GM23338 (cell line): ENCODE data around the gene LRBA. TPM values are rescaled to one million over a fixed set of nuclear protein-coding genes. Genes with fewer than 3 reads are reported as not detected.
A peak's percentile ranks its signal among the peaks of the same experiment; 100 is the strongest.

Source experiments
- ATAC-seq: fragments of 200-7000 bp; cut with Tn5 transposase; 3 replicates; pipeline ENCODE4 v1.9.1; 2020
- DNase-seq: peaks from one replicate; pipeline ENCODE4 v3.0.0-alpha.2; 2015; ENCODE audit warnings: low spot score
- H2AFZ ChIP-seq: fragments of 200-600 bp; sonication (generic); 2 replicates; pipeline ENCODE4 v1.8.0; 2016; ENCODE audit warnings: antibody characterized with exemption, mild to moderate bottlenecking, moderate library complexity
- H3F3A ChIP-seq: fragments of 200-600 bp; sonication (generic); replicated peaks from 2 replicates; pipeline ENCODE4 v1.8.0; 2017; ENCODE audit warnings: antibody characterized with exemption, mixed run types, low read depth
- H3K27ac ChIP-seq: fragments of 200-600 bp; sonication (generic); 2 replicates; pipeline ENCODE4 v1.6.1; 2016; ENCODE audit warnings: low read depth
- H3K27me3 ChIP-seq: fragments of 200-600 bp; sonication (generic); 2 replicates; pipeline ENCODE4 v1.8.0; 2016; ENCODE audit warnings: mild to moderate bottlenecking, mixed run types, moderate library complexity; ENCODE audit not compliant: insufficient read depth
- H3K36me3 ChIP-seq: fragments of 200-600 bp; sonication (generic); 2 replicates; pipeline ENCODE4 v1.8.0; 2016; ENCODE audit warnings: mild to moderate bottlenecking; ENCODE audit not compliant: insufficient read depth
- H3K4me1 ChIP-seq: fragments of 200-600 bp; sonication (generic); 2 replicates; pipeline ENCODE4 v1.8.0; 2016; ENCODE audit warnings: mild to moderate bottlenecking, moderate library complexity; ENCODE audit not compliant: insufficient read depth
- H3K4me2 ChIP-seq: fragments of 200-600 bp; sonication (generic); 2 replicates; pipeline ENCODE4 v1.7.1; 2017; ENCODE audit warnings: mixed run types
- H3K4me3 ChIP-seq: fragments of 200-600 bp; sonication (generic); 2 replicates; pipeline ENCODE4 v1.6.1; 2016; ENCODE audit warnings: mixed run types
- H3K79me2 ChIP-seq: fragments of 200-600 bp; sonication (generic); replicated peaks from 2 replicates; pipeline ENCODE4 v1.8.0; 2017; ENCODE audit warnings: mild to moderate bottlenecking; ENCODE audit not compliant: insufficient read depth
- H3K9me2 ChIP-seq: fragments of 200-600 bp; sonication (generic); 2 replicates; pipeline ENCODE4 v1.8.0; 2017; ENCODE audit not compliant: insufficient read depth
- H4K20me1 ChIP-seq: fragments of 200-600 bp; sonication (generic); replicated peaks from 2 replicates; pipeline ENCODE4 v1.8.0; 2017; ENCODE audit warnings: mild to moderate bottlenecking; ENCODE audit not compliant: insufficient read depth
- H3K27ac Mint-ChIP-seq: 2 replicates; pipeline ENCODE4 v1.8.0; 2020; ENCODE audit warnings: inconsistent platforms, mild to moderate bottlenecking, moderate library complexity, mixed read lengths
- H3K27me3 Mint-ChIP-seq: 3 replicates; pipeline ENCODE4 v1.8.0; 2022; ENCODE audit warnings: low read depth, mild to moderate bottlenecking, moderate library complexity, mixed read lengths, inconsistent platforms; ENCODE audit not compliant: insufficient read depth, poor library complexity
- H3K36me3 Mint-ChIP-seq: 3 replicates; pipeline ENCODE4 v1.8.0; 2021; ENCODE audit warnings: low read depth, mild to moderate bottlenecking, inconsistent platforms, moderate library complexity, mixed read lengths
- H3K4me1 Mint-ChIP-seq: 3 replicates; pipeline ENCODE4 v1.8.0; 2020; ENCODE audit warnings: mild to moderate bottlenecking, inconsistent platforms, mixed read lengths
- H3K4me3 Mint-ChIP-seq: 3 replicates; pipeline ENCODE4 v1.8.0; 2021; ENCODE audit warnings: moderate library complexity, mild to moderate bottlenecking, inconsistent platforms, mixed read lengths
- H3K9me3 Mint-ChIP-seq: 3 replicates; pipeline ENCODE4 v1.8.0; 2020; ENCODE audit warnings: moderate library complexity, mild to moderate bottlenecking, inconsistent platforms, mixed read lengths
- CREB1 ChIP-seq: fragments of 250-450 bp; sonication (Bioruptor Pico); IDR thresholded peaks from 2 replicates; pipeline ENCODE4 v1.5.0; 2020; ENCODE audit warnings: low read depth, mild to moderate bottlenecking, moderate library complexity
- EZH2 ChIP-seq: fragments of 200-600 bp; sonication (generic); IDR thresholded peaks from one replicate; pipeline ENCODE4 v1.8.0; 2017; ENCODE audit warnings: antibody characterized with exemption, mild to moderate bottlenecking, low read depth; ENCODE audit not compliant: unreplicated experiment
- EZH2phosphoT487 ChIP-seq: fragments of 200-600 bp; sonication (generic); IDR thresholded peaks from one replicate; pipeline ENCODE4 v1.8.1; 2018; ENCODE audit warnings: antibody characterized with exemption; ENCODE audit not compliant: unreplicated experiment
- JUNB ChIP-seq: IDR thresholded peaks from one replicate; pipeline ENCODE4 v1.6.1; 2016; ENCODE audit warnings: antibody characterized with exemption; ENCODE audit not compliant: unreplicated experiment
- NANOG ChIP-seq: IDR thresholded peaks from 2 replicates; pipeline ENCODE4 v1.6.1; 2016; ENCODE audit warnings: antibody characterized with exemption, borderline replicate concordance
- POLR2AphosphoS5 ChIP-seq: IDR thresholded peaks from 2 replicates; pipeline ENCODE4 v1.6.1; 2016; ENCODE audit warnings: antibody characterized with exemption, low read depth
- STAT1 ChIP-seq: IDR thresholded peaks from one replicate; pipeline ENCODE4 v1.6.1; 2016; ENCODE audit warnings: antibody characterized with exemption; ENCODE audit not compliant: unreplicated experiment
- ZNF114 ChIP-seq: fragments of 250-450 bp; sonication (Bioruptor Pico); IDR thresholded peaks from 2 replicates; pipeline ENCODE4 v1.5.0; 2020; ENCODE audit warnings: mild to moderate bottlenecking, moderate library complexity
- ZNF331 ChIP-seq: fragments of 250-450 bp; sonication (Bioruptor Pico); IDR thresholded peaks from 2 replicates; pipeline ENCODE4 v1.5.0; 2020; ENCODE audit warnings: low read depth, mild to moderate bottlenecking, moderate library complexity
- polyA plus RNA-seq: library from polyadenylated mRNA; unstranded; fragments of >200 nt; fragmentation: Nextera tagmentation; extraction: Ambion mirVana; gene quantifications from 2 replicates; pipeline ENCODE4 v1.2.1, GENCODE V29; 2016
- total RNA-seq: library from RNA; depleted of rRNA; stranded (reverse); fragments of >200 nt; shearing (Covaris generic); gene quantifications from 2 replicates; pipeline ENCODE4 v1.2.3, GENCODE V29; 2014
- TF ChIP-seq, protein P1 (sequence below): fragments of 250-450 bp; sonication (Bioruptor Pico); IDR thresholded peaks from 2 replicates; pipeline ENCODE4 v1.5.0; 2020; ENCODE audit warnings: mild to moderate bottlenecking, moderate library complexity
- TF ChIP-seq, protein P2 (sequence below), 2 experiments: fragments of 200-600 bp in 1 of 2; sonication (generic) in 1 of 2; conservative IDR thresholded peaks; 2 replicates each; pipeline versions ENCODE4 v1.5.1 to v1.6.1; 2016 to 2017; ENCODE audit warnings: antibody characterized with exemption in 2 of 2, low read depth in 2 of 2, mild to moderate bottlenecking in 2 of 2, moderate library complexity in 1 of 2
- TF ChIP-seq, protein P3 (sequence below): IDR thresholded peaks from 2 replicates; pipeline ENCODE4 v1.6.1; 2016; ENCODE audit warnings: antibody characterized with exemption
- TF ChIP-seq, protein P4 (sequence below): IDR thresholded peaks from one replicate; pipeline ENCODE4 v1.6.1; 2018; ENCODE audit warnings: antibody characterized with exemption; ENCODE audit not compliant: unreplicated experiment

LRBA gene
- total and polyA plus RNA-seq, 2 experiments from 2014 or later = 23.3 to 126 TPM

DNA sequence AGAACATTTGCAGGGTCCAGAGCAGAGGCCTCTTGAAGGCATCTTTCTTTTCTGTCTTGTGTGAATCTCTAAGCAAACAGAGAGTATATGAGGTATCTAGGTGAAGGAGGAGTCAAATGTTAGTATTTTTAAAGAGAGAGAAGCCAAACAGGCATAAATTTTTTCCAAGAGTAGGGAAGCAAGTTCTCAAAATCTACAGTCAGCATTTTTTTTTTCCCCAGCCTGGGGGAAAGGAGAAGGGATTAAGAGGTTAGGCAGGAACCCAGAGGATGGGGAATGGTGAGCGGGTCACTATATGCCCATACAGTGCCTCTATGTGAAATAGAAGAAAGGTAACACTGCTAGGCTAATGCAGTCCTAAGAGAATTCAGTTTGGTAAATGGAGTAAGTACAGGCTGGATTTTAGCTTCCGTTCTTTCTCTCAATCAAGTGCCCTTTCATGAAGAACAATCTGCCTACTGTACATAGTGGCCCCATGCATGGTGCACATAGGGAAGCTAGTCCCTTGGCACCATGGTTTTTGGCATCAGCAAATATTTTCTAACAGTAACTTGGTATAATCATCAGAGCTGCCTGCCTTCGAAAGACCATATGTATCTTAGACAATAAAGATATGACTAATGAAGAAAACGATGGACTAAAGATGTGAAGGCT is 596.2 kb downstream of the LRBA start:
- no peaks in the 10 kb centered on the region for H3K79me2 ChIP-seq

More for the DNA sequence above, 596.2 kb downstream of the LRBA start:
- H3K4me3 Mint-ChIP-seq = no peak overlapping the region
- peaks cover 5% of the 10 kb centered on the region for H3K27me3 Mint-ChIP-seq
- Histone ChIP-seq H3K4me2 (no peak overlapping the region), H3K36me3 (no peaks in the 10 kb centered on the region), H3K27me3 (no peaks in the 10 kb centered on the region), H3K4me3 (no peak overlapping the region), H4K20me1 (no peaks in the 10 kb centered on the region), H3K27ac (no peak overlapping the region), H3K9me2 (0 out of 2 replicates have a peak, but pooled peaks cover 2% of the 10 kb centered on the region), H3K4me1 (no peaks in the 10 kb centered on the region), H3F3A (0 out of 2 replicates have a peak, but pooled peaks cover 2% of the 10 kb centered on the region), H2AFZ (no peak overlapping the region)
- H3K4me1 Mint-ChIP-seq = no peaks in the 10 kb centered on the region
- H3K36me3 Mint-ChIP-seq = peaks cover 9% of the 10 kb centered on the region; the same call in 2 of the 3 replicates
- TF ChIP-seq, protein P1, sequence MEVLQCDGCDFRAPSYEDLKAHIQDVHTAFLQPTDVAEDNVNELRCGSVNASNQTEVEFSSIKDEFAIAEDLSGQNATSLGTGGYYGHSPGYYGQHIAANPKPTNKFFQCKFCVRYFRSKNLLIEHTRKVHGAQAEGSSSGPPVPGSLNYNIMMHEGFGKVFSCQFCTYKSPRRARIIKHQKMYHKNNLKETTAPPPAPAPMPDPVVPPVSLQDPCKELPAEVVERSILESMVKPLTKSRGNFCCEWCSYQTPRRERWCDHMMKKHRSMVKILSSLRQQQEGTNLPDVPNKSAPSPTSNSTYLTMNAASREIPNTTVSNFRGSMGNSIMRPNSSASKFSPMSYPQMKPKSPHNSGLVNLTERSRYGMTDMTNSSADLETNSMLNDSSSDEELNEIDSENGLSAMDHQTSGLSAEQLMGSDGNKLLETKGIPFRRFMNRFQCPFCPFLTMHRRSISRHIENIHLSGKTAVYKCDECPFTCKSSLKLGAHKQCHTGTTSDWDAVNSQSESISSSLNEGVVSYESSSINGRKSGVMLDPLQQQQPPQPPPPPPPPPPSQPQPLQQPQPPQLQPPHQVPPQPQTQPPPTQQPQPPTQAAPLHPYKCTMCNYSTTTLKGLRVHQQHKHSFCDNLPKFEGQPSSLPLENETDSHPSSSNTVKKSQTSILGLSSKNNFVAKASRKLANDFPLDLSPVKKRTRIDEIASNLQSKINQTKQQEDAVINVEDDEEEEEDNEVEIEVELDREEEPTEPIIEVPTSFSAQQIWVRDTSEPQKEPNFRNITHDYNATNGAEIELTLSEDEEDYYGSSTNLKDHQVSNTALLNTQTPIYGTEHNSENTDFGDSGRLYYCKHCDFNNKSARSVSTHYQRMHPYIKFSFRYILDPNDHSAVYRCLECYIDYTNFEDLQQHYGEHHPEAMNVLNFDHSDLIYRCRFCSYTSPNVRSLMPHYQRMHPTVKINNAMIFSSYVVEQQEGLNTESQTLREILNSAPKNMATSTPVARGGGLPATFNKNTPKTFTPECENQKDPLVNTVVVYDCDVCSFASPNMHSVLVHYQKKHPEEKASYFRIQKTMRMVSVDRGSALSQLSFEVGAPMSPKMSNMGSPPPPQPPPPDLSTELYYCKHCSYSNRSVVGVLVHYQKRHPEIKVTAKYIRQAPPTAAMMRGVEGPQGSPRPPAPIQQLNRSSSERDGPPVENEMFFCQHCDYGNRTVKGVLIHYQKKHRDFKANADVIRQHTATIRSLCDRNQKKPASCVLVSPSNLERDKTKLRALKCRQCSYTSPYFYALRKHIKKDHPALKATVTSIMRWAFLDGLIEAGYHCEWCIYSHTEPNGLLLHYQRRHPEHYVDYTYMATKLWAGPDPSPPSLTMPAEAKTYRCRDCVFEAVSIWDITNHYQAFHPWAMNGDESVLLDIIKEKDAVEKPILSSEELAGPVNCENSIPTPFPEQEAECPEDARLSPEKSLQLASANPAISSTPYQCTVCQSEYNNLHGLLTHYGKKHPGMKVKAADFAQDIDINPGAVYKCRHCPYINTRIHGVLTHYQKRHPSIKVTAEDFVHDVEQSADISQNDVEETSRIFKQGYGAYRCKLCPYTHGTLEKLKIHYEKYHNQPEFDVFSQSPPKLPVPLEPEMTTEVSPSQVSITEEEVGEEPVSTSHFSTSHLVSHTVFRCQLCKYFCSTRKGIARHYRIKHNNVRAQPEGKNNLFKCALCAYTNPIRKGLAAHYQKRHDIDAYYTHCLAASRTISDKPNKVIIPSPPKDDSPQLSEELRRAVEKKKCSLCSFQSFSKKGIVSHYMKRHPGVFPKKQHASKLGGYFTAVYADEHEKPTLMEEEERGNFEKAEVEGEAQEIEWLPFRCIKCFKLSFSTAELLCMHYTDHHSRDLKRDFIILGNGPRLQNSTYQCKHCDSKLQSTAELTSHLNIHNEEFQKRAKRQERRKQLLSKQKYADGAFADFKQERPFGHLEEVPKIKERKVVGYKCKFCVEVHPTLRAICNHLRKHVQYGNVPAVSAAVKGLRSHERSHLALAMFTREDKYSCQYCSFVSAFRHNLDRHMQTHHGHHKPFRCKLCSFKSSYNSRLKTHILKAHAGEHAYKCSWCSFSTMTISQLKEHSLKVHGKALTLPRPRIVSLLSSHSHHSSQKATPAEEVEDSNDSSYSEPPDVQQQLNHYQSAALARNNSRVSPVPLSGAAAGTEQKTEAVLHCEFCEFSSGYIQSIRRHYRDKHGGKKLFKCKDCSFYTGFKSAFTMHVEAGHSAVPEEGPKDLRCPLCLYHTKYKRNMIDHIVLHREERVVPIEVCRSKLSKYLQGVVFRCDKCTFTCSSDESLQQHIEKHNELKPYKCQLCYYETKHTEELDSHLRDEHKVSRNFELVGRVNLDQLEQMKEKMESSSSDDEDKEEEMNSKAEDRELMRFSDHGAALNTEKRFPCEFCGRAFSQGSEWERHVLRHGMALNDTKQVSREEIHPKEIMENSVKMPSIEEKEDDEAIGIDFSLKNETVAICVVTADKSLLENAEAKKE (CRISPR knock-in tag) = no peak
- TF ChIP-seq JUNB = no peak
- no peak for TF ChIP-seq NANOG
- TF ChIP-seq, protein P2, sequence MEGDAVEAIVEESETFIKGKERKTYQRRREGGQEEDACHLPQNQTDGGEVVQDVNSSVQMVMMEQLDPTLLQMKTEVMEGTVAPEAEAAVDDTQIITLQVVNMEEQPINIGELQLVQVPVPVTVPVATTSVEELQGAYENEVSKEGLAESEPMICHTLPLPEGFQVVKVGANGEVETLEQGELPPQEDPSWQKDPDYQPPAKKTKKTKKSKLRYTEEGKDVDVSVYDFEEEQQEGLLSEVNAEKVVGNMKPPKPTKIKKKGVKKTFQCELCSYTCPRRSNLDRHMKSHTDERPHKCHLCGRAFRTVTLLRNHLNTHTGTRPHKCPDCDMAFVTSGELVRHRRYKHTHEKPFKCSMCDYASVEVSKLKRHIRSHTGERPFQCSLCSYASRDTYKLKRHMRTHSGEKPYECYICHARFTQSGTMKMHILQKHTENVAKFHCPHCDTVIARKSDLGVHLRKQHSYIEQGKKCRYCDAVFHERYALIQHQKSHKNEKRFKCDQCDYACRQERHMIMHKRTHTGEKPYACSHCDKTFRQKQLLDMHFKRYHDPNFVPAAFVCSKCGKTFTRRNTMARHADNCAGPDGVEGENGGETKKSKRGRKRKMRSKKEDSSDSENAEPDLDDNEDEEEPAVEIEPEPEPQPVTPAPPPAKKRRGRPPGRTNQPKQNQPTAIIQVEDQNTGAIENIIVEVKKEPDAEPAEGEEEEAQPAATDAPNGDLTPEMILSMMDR (conservative IDR thresholded peaks at IDR 0.05; ENCODE audit: low read depth in 2 of 2) = no peak
- TF ChIP-seq EZH2phosphoT487 = no peak
- TF ChIP-seq, protein P3, sequence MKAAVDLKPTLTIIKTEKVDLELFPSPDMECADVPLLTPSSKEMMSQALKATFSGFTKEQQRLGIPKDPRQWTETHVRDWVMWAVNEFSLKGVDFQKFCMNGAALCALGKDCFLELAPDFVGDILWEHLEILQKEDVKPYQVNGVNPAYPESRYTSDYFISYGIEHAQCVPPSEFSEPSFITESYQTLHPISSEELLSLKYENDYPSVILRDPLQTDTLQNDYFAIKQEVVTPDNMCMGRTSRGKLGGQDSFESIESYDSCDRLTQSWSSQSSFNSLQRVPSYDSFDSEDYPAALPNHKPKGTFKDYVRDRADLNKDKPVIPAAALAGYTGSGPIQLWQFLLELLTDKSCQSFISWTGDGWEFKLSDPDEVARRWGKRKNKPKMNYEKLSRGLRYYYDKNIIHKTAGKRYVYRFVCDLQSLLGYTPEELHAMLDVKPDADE = no peak
- no peak for TF ChIP-seq CREB1 (CRISPR knock-in tag)
- no peak for TF ChIP-seq POLR2AphosphoS5
- TF ChIP-seq ZNF331 (CRISPR knock-in tag) = no peak
- no peak for TF ChIP-seq EZH2
- TF ChIP-seq, protein P4, sequence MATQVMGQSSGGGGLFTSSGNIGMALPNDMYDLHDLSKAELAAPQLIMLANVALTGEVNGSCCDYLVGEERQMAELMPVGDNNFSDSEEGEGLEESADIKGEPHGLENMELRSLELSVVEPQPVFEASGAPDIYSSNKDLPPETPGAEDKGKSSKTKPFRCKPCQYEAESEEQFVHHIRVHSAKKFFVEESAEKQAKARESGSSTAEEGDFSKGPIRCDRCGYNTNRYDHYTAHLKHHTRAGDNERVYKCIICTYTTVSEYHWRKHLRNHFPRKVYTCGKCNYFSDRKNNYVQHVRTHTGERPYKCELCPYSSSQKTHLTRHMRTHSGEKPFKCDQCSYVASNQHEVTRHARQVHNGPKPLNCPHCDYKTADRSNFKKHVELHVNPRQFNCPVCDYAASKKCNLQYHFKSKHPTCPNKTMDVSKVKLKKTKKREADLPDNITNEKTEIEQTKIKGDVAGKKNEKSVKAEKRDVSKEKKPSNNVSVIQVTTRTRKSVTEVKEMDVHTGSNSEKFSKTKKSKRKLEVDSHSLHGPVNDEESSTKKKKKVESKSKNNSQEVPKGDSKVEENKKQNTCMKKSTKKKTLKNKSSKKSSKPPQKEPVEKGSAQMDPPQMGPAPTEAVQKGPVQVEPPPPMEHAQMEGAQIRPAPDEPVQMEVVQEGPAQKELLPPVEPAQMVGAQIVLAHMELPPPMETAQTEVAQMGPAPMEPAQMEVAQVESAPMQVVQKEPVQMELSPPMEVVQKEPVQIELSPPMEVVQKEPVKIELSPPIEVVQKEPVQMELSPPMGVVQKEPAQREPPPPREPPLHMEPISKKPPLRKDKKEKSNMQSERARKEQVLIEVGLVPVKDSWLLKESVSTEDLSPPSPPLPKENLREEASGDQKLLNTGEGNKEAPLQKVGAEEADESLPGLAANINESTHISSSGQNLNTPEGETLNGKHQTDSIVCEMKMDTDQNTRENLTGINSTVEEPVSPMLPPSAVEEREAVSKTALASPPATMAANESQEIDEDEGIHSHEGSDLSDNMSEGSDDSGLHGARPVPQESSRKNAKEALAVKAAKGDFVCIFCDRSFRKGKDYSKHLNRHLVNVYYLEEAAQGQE = no peak
- no peak for TF ChIP-seq STAT1
- TF ChIP-seq ZNF114 (CRISPR knock-in tag) = no peak
- 0 out of 2 replicates have a peak overlapping the region, but pooled peaks have one; percentile 24 for H3K27ac Mint-ChIP-seq
- H3K9me3 Mint-ChIP-seq = no peaks in the 10 kb centered on the region
- DNase-seq (no peak), ATAC-seq (peak; percentile 29; the same call in 1 of the 3 replicates)
